ENCODE data around the gene AOPEP.

DNA sequence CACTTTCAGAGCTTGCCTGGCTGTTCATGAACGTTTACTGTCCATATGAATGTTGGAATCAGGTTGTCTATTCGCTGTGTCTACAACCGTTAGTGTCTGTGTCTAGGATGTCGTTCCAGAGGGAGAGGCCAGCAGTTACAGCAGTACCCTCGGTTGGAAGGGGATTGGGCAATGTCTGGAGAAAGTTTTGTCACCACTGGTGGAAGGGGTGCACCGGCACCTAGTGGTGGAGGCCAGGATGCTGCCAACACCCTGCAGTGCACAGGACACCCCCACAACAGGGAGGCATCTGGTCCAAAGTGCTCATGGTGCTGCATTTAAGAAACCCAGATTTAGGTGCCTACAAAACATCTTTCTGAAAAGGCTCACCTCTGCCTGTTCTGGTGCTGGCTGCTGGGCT is 370.3 kb downstream of the AOPEP start:
- TF ChIP-seq, protein P1, sequence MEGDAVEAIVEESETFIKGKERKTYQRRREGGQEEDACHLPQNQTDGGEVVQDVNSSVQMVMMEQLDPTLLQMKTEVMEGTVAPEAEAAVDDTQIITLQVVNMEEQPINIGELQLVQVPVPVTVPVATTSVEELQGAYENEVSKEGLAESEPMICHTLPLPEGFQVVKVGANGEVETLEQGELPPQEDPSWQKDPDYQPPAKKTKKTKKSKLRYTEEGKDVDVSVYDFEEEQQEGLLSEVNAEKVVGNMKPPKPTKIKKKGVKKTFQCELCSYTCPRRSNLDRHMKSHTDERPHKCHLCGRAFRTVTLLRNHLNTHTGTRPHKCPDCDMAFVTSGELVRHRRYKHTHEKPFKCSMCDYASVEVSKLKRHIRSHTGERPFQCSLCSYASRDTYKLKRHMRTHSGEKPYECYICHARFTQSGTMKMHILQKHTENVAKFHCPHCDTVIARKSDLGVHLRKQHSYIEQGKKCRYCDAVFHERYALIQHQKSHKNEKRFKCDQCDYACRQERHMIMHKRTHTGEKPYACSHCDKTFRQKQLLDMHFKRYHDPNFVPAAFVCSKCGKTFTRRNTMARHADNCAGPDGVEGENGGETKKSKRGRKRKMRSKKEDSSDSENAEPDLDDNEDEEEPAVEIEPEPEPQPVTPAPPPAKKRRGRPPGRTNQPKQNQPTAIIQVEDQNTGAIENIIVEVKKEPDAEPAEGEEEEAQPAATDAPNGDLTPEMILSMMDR (IDR thresholded peaks at IDR 0.05 in 8 of 11, conservative IDR thresholded peaks at IDR 0.05 in 3 of 11) = no peak
- TF ChIP-seq POLR2A (IDR thresholded peaks at IDR 0.05) = no peak
- TF ChIP-seq POLR2AphosphoS5 (IDR thresholded peaks at IDR 0.05) = no peak

Data from spleen (tissue), 7 donors.